Astrocyte (in vitro differentiated cells and primary cell): ENCODE measurements around the gene COQ8A.

Experiments
- EZH2 ChIP-seq: IDR thresholded peaks from 2 replicates; pipeline ENCODE4 v1.6.1; 2012; ENCODE audit warnings: mild to moderate bottlenecking, low read length, inconsistent platforms; ENCODE audit not compliant: insufficient read depth
- TF ChIP-seq, protein P1 (sequence below): IDR thresholded peaks from 2 replicates; pipeline ENCODE4 v1.5.1; 2011; ENCODE audit warnings: low read depth, mild to moderate bottlenecking, inconsistent platforms, low read length, moderate library complexity; ENCODE audit not compliant: insufficient read depth

DNA sequence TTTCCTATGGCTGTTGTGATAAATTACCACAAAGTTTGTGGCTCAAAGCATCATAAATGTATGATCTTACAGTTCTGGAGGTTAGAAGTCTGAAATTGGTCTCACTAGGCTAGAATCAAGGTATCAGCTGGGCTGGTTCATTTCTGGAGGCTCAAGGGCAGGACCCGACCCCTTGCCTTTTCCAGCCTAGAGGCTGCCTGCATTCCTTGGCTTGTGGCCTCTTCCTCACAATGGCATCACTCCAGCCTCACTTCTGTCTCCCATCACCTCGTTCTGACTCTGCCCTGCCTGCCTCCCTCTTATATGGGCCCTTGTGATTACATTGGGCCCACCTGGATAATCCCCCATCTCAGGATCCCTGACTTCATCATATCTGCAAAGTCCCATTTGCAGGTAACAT, 8.0 kb downstream of the COQ8A start:
- TF ChIP-seq, protein P1, sequence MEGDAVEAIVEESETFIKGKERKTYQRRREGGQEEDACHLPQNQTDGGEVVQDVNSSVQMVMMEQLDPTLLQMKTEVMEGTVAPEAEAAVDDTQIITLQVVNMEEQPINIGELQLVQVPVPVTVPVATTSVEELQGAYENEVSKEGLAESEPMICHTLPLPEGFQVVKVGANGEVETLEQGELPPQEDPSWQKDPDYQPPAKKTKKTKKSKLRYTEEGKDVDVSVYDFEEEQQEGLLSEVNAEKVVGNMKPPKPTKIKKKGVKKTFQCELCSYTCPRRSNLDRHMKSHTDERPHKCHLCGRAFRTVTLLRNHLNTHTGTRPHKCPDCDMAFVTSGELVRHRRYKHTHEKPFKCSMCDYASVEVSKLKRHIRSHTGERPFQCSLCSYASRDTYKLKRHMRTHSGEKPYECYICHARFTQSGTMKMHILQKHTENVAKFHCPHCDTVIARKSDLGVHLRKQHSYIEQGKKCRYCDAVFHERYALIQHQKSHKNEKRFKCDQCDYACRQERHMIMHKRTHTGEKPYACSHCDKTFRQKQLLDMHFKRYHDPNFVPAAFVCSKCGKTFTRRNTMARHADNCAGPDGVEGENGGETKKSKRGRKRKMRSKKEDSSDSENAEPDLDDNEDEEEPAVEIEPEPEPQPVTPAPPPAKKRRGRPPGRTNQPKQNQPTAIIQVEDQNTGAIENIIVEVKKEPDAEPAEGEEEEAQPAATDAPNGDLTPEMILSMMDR = no peak
- no peak for TF ChIP-seq EZH2
